Measurements from ENCODE around the gene TAS2R3.
"Not testable (repeated sequence)": the region's sequence is repeated elsewhere in the genome, so short reads cannot be mapped to it uniquely, and the experiment has no call there.

Gene TAS2R3

GRCh38 chr7:141752634-141753033 is 11.3 kb upstream of the TAS2R3 start:
- peaks cover 2% of the 10 kb centered on the region for H3K79me1 ChIP-seq (ENCODE audit: low read length)
- no peak overlapping the region for H2BK15ac ChIP-seq (replicated peaks; ENCODE audit: low read depth)
- no peak overlapping the region for H2AK5ac ChIP-seq (ENCODE audit: low read length)
- DNase-seq: peak; percentile 49
- H4K5ac ChIP-seq (ENCODE audit: low read length): no peak overlapping the region
- H3K27ac ChIP-seq (ENCODE audit: low read depth, low read length): no peak overlapping the region
- no peaks in the 10 kb centered on the region for H3K27me3 ChIP-seq (ENCODE audit: insufficient read depth, low read length, poor library complexity)
- no peak overlapping the region for H3K23ac ChIP-seq (ENCODE audit: low read length)
- no peak overlapping the region for H4K8ac ChIP-seq (ENCODE audit: low read depth, low read length)
- no peak overlapping the region for H3K18ac ChIP-seq (ENCODE audit: low read length)
- H3K4me3 ChIP-seq (ENCODE audit: low read length): no peak overlapping the region
- H3K4ac ChIP-seq (ENCODE audit: low read depth, low read length): no peak overlapping the region
- H3K4me1 ChIP-seq (ENCODE audit: control insufficient read depth, low read depth, low read length): no peaks in the 10 kb centered on the region
- H3K79me2 ChIP-seq (ENCODE audit: control insufficient read depth, insufficient read depth, low read length): no peaks in the 10 kb centered on the region
- no peak overlapping the region for H3K56ac ChIP-seq (ENCODE audit: low read length)
- H3K36me3 ChIP-seq (ENCODE audit: control insufficient read depth, insufficient read depth, low read length): peaks cover 11% of the 10 kb centered on the region
- no peak overlapping the region for H3K9ac ChIP-seq (ENCODE audit: low read length)
- no peak overlapping the region for H3K4me2 ChIP-seq (ENCODE audit: low read length)
- WGBS (ENCODE audit: extremely low coverage, insufficient coverage, low lambda C conversion rate): no CpG with 5 or more reads among the region's 13 CpGs
- H2BK120ac ChIP-seq (ENCODE audit: low read depth, low read length): no peak overlapping the region
- no peak overlapping the region for H2BK5ac ChIP-seq (ENCODE audit: low read length)

DNA sequence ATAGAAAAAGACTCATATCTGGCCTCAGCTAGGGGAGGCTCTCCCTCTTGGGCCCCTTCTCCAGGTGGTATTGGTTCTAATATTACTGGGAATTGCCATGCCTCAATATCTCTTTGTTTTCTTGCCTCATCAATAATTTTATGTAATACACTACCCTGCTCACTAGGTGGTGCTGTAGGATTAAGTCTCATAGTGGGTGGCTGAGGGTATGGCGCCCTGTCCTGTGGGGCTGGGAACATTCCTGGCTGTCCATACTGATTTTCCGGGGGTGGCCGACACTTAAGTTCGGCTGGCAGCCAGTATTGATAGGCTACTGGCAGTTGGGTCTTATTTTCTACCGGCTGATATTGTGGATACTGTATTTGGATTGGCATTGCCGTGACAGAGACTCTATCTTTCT is 9.0 kb upstream of the TAS2R3 start:
- H3K9ac ChIP-seq (ENCODE audit: low read length): no peak overlapping the region
- no CpG with 5 or more reads among the region's 6 CpGs for WGBS (ENCODE audit: extremely low coverage, insufficient coverage, low lambda C conversion rate)
- no peak overlapping the region for H3K23ac ChIP-seq (ENCODE audit: low read length)
- H3K79me2 ChIP-seq (ENCODE audit: control insufficient read depth, insufficient read depth, low read length): no peaks in the 10 kb centered on the region
- no peak overlapping the region for H3K4me2 ChIP-seq (ENCODE audit: low read length)
- peak; percentile 70 for DNase-seq
- H3K4me3 ChIP-seq (ENCODE audit: low read length): no peak overlapping the region
- H3K18ac ChIP-seq (ENCODE audit: low read length): no peak overlapping the region
- peaks cover 2% of the 10 kb centered on the region for H3K79me1 ChIP-seq (ENCODE audit: low read length)
- no peak overlapping the region for H2BK120ac ChIP-seq (ENCODE audit: low read depth, low read length)
- H2BK5ac ChIP-seq (ENCODE audit: low read length): no peak overlapping the region
- H3K56ac ChIP-seq (ENCODE audit: low read length): no peak overlapping the region
- peaks cover 7% of the 10 kb centered on the region for H3K36me3 ChIP-seq (ENCODE audit: control insufficient read depth, insufficient read depth, low read length)
- H2AK5ac ChIP-seq (ENCODE audit: low read length): no peak overlapping the region
- no peak overlapping the region for H4K5ac ChIP-seq (ENCODE audit: low read length)
- H3K27ac ChIP-seq (ENCODE audit: low read depth, low read length): no peak overlapping the region
- H2BK15ac ChIP-seq (replicated peaks; ENCODE audit: low read depth): no peak overlapping the region
- H4K8ac ChIP-seq (ENCODE audit: low read depth, low read length): no peak overlapping the region
- H3K27me3 ChIP-seq (ENCODE audit: insufficient read depth, low read length, poor library complexity): no peaks in the 10 kb centered on the region
- H3K4ac ChIP-seq (ENCODE audit: low read depth, low read length): no peak overlapping the region
- no peaks in the 10 kb centered on the region for H3K4me1 ChIP-seq (ENCODE audit: control insufficient read depth, low read depth, low read length)

- H3K18ac ChIP-seq (ENCODE audit: low read length); DNase-seq; H4K5ac ChIP-seq (ENCODE audit: low read length); H3K27me3 ChIP-seq (ENCODE audit: insufficient read depth, low read length, poor library complexity); H2BK5ac ChIP-seq (ENCODE audit: low read length); H2AK5ac ChIP-seq (ENCODE audit: low read length); H3K23ac ChIP-seq (ENCODE audit: low read length); H3K79me1 ChIP-seq (ENCODE audit: low read length); H4K8ac ChIP-seq (ENCODE audit: low read depth, low read length); H2BK120ac ChIP-seq (ENCODE audit: low read depth, low read length); H2BK15ac ChIP-seq (replicated peaks; ENCODE audit: low read depth); H3K79me2 ChIP-seq (ENCODE audit: control insufficient read depth, insufficient read depth, low read length); H3K4me1 ChIP-seq (ENCODE audit: control insufficient read depth, low read depth, low read length); H3K4ac ChIP-seq (ENCODE audit: low read depth, low read length); H3K27ac ChIP-seq (ENCODE audit: low read depth, low read length); H3K4me2 ChIP-seq (ENCODE audit: low read length); H3K4me3 ChIP-seq (ENCODE audit: low read length); H3K56ac ChIP-seq (ENCODE audit: low read length); H3K9ac ChIP-seq (ENCODE audit: low read length); H3K36me3 ChIP-seq (ENCODE audit: control insufficient read depth, insufficient read depth, low read length): not testable (repeated sequence)
- WGBS (ENCODE audit: extremely low coverage, insufficient coverage, low lambda C conversion rate): no CpG with 5 or more reads among the region's 3 CpGs
Observed at GRCh38 chr7:141770083-141770583, 6.2 kb downstream of the TAS2R3 start.

GRCh38 chr7:141776374-141776773 is 12.5 kb downstream of the TAS2R3 start, which contains the start of gene TAS2R4:
TAS2R4 (plus strand) TSS chr7:141776674; CDS start chr7:141778489, 1,815 bp downstream.
- Histone ChIP-seq H3K36me3 (ENCODE audit: control insufficient read depth, insufficient read depth, low read length) (peaks cover 1% of the 10 kb centered on the region), H2BK5ac (ENCODE audit: low read length) (no peak within 1 kb of the TSS), H4K5ac (ENCODE audit: low read length) (no peak within 1 kb of the TSS), H3K4ac (ENCODE audit: low read depth, low read length) (no peak within 1 kb of the TSS), H4K8ac (ENCODE audit: low read depth, low read length) (no peak within 1 kb of the TSS), H3K9ac (ENCODE audit: low read length) (no peak within 1 kb of the TSS), H2AK5ac (ENCODE audit: low read length) (no peak within 1 kb of the TSS), H3K79me1 (ENCODE audit: low read length) (no peaks in the 10 kb centered on the region), H2BK15ac (replicated peaks; ENCODE audit: low read depth) (no peak within 1 kb of the TSS), H3K4me3 (ENCODE audit: low read length) (no peak within 1 kb of the TSS), H3K4me1 (ENCODE audit: control insufficient read depth, low read depth, low read length) (no peaks in the 10 kb centered on the region), H3K4me2 (ENCODE audit: low read length) (no peak within 1 kb of the TSS), H2BK120ac (ENCODE audit: low read depth, low read length) (no peak within 1 kb of the TSS), H3K18ac (ENCODE audit: low read length) (no peak within 1 kb of the TSS), H3K79me2 (ENCODE audit: control insufficient read depth, insufficient read depth, low read length) (no peaks in the 10 kb centered on the region), H3K27ac (ENCODE audit: low read depth, low read length) (no peak within 1 kb of the TSS), H3K56ac (ENCODE audit: low read length) (no peak within 1 kb of the TSS), H3K23ac (ENCODE audit: low read length) (no peak within 1 kb of the TSS), H3K27me3 (ENCODE audit: insufficient read depth, low read length, poor library complexity) (no peaks in the 10 kb centered on the region)
- no CpG with 5 or more reads among the region's 1 CpG for WGBS (ENCODE audit: extremely low coverage, insufficient coverage, low lambda C conversion rate)
- no peak for DNase-seq

DNA sequence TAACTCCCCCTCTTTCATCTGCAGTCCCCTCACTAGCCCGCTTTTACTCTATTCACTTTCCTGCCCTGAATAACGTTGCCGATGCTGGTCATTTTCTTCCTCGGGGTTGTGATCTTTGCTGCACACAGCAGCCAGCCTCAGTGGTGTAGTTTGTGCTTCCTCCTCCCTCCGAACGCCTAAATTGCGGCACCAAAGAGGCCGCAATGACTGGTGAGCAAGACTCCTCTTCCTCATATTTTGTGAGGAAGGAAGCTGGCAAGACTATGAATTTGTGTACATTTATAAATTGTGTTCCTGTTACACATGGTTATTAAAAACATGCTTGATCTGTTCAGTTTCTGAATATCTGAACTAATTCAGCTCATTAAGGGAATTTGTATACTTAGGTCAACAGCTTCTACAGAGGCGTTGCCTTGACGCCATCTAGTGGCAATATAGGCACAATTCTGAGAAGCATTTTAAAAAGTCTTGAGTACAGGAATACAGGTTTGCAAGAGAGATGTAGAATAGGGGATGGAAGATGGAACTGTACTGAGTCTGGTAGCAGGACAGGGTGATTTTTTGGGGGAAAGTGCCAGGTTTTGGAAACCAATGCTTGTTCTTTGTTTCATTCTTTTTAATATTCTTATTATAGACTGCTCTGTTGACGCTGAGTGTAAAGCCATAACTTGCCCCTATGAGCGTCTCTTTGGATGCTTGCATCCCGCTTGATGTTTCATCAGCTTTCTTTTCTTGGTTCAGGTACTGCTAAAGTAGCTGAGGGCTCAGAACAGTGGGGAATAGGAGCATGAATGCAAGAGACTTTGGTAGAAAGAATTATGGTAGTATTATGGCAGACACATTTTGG is 22.0 kb downstream of the TAS2R3 start:
- no peak overlapping the region for H3K9ac ChIP-seq (ENCODE audit: low read length)
- no peak overlapping the region for H4K5ac ChIP-seq (ENCODE audit: low read length)
- WGBS (ENCODE audit: extremely low coverage, insufficient coverage, low lambda C conversion rate): no CpG with 5 or more reads among the region's 13 CpGs
- H2BK5ac ChIP-seq (ENCODE audit: low read length): no peak overlapping the region
- no peak overlapping the region for H3K18ac ChIP-seq (ENCODE audit: low read length)
- no peaks in the 10 kb centered on the region for H3K79me2 ChIP-seq (ENCODE audit: control insufficient read depth, insufficient read depth, low read length)
- H3K27ac ChIP-seq (ENCODE audit: low read depth, low read length): no peak overlapping the region
- no peak overlapping the region for H3K56ac ChIP-seq (ENCODE audit: low read length)
- no peaks in the 10 kb centered on the region for H3K36me3 ChIP-seq (ENCODE audit: control insufficient read depth, insufficient read depth, low read length)
- peak; percentile 70 for DNase-seq
- H3K79me1 ChIP-seq (ENCODE audit: low read length): no peaks in the 10 kb centered on the region
- H3K23ac ChIP-seq (ENCODE audit: low read length): no peak overlapping the region
- no peak overlapping the region for H3K4ac ChIP-seq (ENCODE audit: low read depth, low read length)
- no peak overlapping the region for H2BK120ac ChIP-seq (ENCODE audit: low read depth, low read length)
- no peaks in the 10 kb centered on the region for H3K4me1 ChIP-seq (ENCODE audit: control insufficient read depth, low read depth, low read length)
- no peak overlapping the region for H3K4me2 ChIP-seq (ENCODE audit: low read length)
- H2BK15ac ChIP-seq (replicated peaks; ENCODE audit: low read depth): no peak overlapping the region
- no peak overlapping the region for H4K8ac ChIP-seq (ENCODE audit: low read depth, low read length)
- no peak overlapping the region for H3K4me3 ChIP-seq (ENCODE audit: low read length)
- H2AK5ac ChIP-seq (ENCODE audit: low read length): no peak overlapping the region
- H3K27me3 ChIP-seq (ENCODE audit: insufficient read depth, low read length, poor library complexity): no peaks in the 10 kb centered on the region
